Lower lobe of right lung (tissue), 2 donors: ENCODE measurements around the gene SMPDL3B. TPM values are rescaled to one million over a fixed set of nuclear protein-coding genes. Genes with fewer than 3 reads are reported as not detected.

Source experiments
- ATAC-seq, 2 donors: fragments of 200-7000 bp; cut with Tn5 transposase; one replicate each; pipeline ENCODE4 v1.9.1; 2020 to 2022; ENCODE audit warnings: mild to moderate bottlenecking in 2 of 2, moderate library complexity in 2 of 2
- DNase-seq: peaks from one replicate; pipeline ENCODE4 v3.0.0-alpha.2; 2020
- H3K27ac ChIP-seq: fragments of 200-600 bp; one replicate; pipeline ENCODE4 v1.8.0; 2022
- H3K27me3 ChIP-seq: fragments of 200-600 bp; one replicate; pipeline ENCODE4 v1.8.0; 2022; ENCODE audit warnings: low read depth
- H3K36me3 ChIP-seq: fragments of 200-600 bp; one replicate; pipeline ENCODE4 v1.8.0; 2022; ENCODE audit warnings: mild to moderate bottlenecking
- H3K4me1 ChIP-seq: fragments of 200-600 bp; one replicate; pipeline ENCODE4 v1.8.0; 2022
- H3K4me3 ChIP-seq: fragments of 200-600 bp; one replicate; pipeline ENCODE4 v1.8.0; 2022; ENCODE audit warnings: mild to moderate bottlenecking
- H3K9me3 ChIP-seq: fragments of 200-600 bp; one replicate; pipeline ENCODE4 v1.8.0; 2022
- CTCF ChIP-seq: fragments of 200-600 bp; IDR thresholded peaks from one replicate; pipeline ENCODE4 v1.8.0; 2022; ENCODE audit warnings: antibody characterized with exemption, mild to moderate bottlenecking
- intact Hi-C: fragments of 100-400 bp; cut with DNase I; formaldehyde crosslinking; loops from one replicate; pipeline ENCODE4 v1.11.0; 2022
- long read RNA-seq: library from polyadenylated mRNA; unstranded; transcript quantifications from one replicate; pipeline ENCODE4 v2.0.0, GENCODE V29; 2021
- total RNA-seq: library from RNA; stranded (reverse); fragmentation: NEBNext Ultra II Directional; extraction: Animal tissue kit (Norgen Biotek cat#: 25700); gene quantifications from one replicate; pipeline ENCODE4 v1.2.1, GENCODE V29; 2021
- donor health status: DM: no; HTN: yes; CAD: no; lungs with severe emphysema.

The SMPDL3B gene
- total RNA-seq: 15.4 TPM
- long read RNA-seq, transcript SMPDL3B-202 (8 exons, 1,878 nt): major isoform, 15 of 20 reads
- long read RNA-seq, partial matches to known transcripts: 2 of 20 reads
- long read RNA-seq, other reads (novel, unspliced or antisense): 2 of 20 reads

GRCh38 chr1:27934818-27935549 is at the start of gene SMPDL3B:
TSS of gene SMPDL3B (plus strand) at chr1:27935000. CDS start at chr1:27935184, 184 bp downstream.
- Histone ChIP-seq H3K27ac (peak within 1 kb of the TSS; percentile 75), H3K9me3 (no peaks in the 10 kb centered on the region), H3K27me3 (peaks cover 9% of the 10 kb centered on the region), H3K36me3 (no peaks in the 10 kb centered on the region), H3K4me3 (peak within 1 kb of the TSS; percentile 48), H3K4me1 (peaks cover 11% of the 10 kb centered on the region)
- ATAC-seq (peak; percentile 96 to 98), DNase-seq (peak; percentile 82)
- intact Hi-C loops: no loop called here
- TF ChIP-seq CTCF: peak; percentile 32

GRCh38 chr1:27885114-27885528 is 49.7 kb upstream of the SMPDL3B start:
- intact Hi-C loops: no loop called here
- Histone ChIP-seq H3K4me1 (peaks cover 54% of the 10 kb centered on the region), H3K36me3 (peaks cover 81% of the 10 kb centered on the region), H3K27me3 (no peaks in the 10 kb centered on the region), H3K27ac (peak overlapping the region; percentile 75), H3K9me3 (no peaks in the 10 kb centered on the region), H3K4me3 (no peak overlapping the region)
- DNase-seq (no peak), ATAC-seq (peak; percentile 63 to 69)
- TF ChIP-seq CTCF: no peak

- H3K9me3 ChIP-seq: no peaks in the 10 kb centered on the region
- TF ChIP-seq CTCF: no peak
- peak; percentile 60 to 71 for ATAC-seq
- H3K36me3 ChIP-seq: peaks cover 81% of the 10 kb centered on the region
- H3K27me3 ChIP-seq: no peaks in the 10 kb centered on the region
- peak overlapping the region; percentile 75 for H3K27ac ChIP-seq
- no peak for DNase-seq
- H3K4me3 ChIP-seq: peak overlapping the region; percentile 6
- peaks cover 58% of the 10 kb centered on the region for H3K4me1 ChIP-seq
- intact Hi-C loops: no loop called here
These were observed 49.0 kb upstream of the SMPDL3B start for GRCh38 chr1:27885621-27886352.

GRCh38 chr1:27886353-27886679 is 48.5 kb upstream of the SMPDL3B start:
- no peak for DNase-seq
- no peaks in the 10 kb centered on the region for H3K9me3 ChIP-seq
- peaks cover 81% of the 10 kb centered on the region for H3K36me3 ChIP-seq
- H3K27ac ChIP-seq: peak overlapping the region; percentile 75
- H3K4me1 ChIP-seq: peaks cover 61% of the 10 kb centered on the region
- peak overlapping the region; percentile 6 for H3K4me3 ChIP-seq
- no peak for TF ChIP-seq CTCF
- ATAC-seq: no peak
- intact Hi-C loops: no loop called here
- no peaks in the 10 kb centered on the region for H3K27me3 ChIP-seq

- H3K4me3 ChIP-seq: no peak overlapping the region
- H3K4me1 ChIP-seq: peaks cover 65% of the 10 kb centered on the region
- no peak for DNase-seq
- peak overlapping the region; percentile 43 for H3K27ac ChIP-seq
- H3K27me3 ChIP-seq: no peaks in the 10 kb centered on the region
- H3K9me3 ChIP-seq: no peaks in the 10 kb centered on the region
- ATAC-seq: no peak
- H3K36me3 ChIP-seq: peaks cover 81% of the 10 kb centered on the region
- intact Hi-C loops: no loop called here
- TF ChIP-seq CTCF: no peak
These were observed 48.1 kb upstream of the SMPDL3B start for GRCh38 chr1:27886744-27887143.
